GM06990 (cell line): ENCODE results near the gene PDIA6.

ENCODE experiments used
- DNase-seq: peaks from one replicate; pipeline ENCODE4 v3.0.0-alpha.2; 2011; ENCODE audit not compliant: insufficient read length; ENCODE audit errors: extremely low read depth
- H3K27me3 ChIP-seq: replicated peaks from 2 replicates; pipeline ENCODE4 v1.6.0; 2011; ENCODE audit warnings: low read length; ENCODE audit not compliant: control insufficient read depth, insufficient read depth
- H3K36me3 ChIP-seq: 2 replicates; pipeline ENCODE4 v1.5.1; 2011; ENCODE audit warnings: low read length; ENCODE audit not compliant: control insufficient read depth, insufficient read depth
- H3K4me3 ChIP-seq: replicated peaks from 2 replicates; pipeline ENCODE4 v1.5.1; 2011; ENCODE audit warnings: low read depth, mild to moderate bottlenecking, control low read depth, low read length
- CTCF ChIP-seq: IDR thresholded peaks from 2 replicates; pipeline ENCODE4 v1.5.1; 2011; ENCODE audit warnings: low read length, control low read depth, mild to moderate bottlenecking, inconsistent platforms; ENCODE audit not compliant: insufficient read depth, poor library complexity, severe bottlenecking

Gene PDIA6

GRCh38 chr2:10844097-10844496 lies 31.5 kb upstream of the PDIA6 start:
- H3K36me3 ChIP-seq = no peaks in the 10 kb centered on the region
- no peak for DNase-seq
- H3K27me3 ChIP-seq = peaks cover 2% of the 10 kb centered on the region; the same call in 1 of the 2 replicates
- TF ChIP-seq CTCF = no peak
- no peak overlapping the region for H3K4me3 ChIP-seq

GRCh38 chr2:10842506-10842905 lies 29.9 kb upstream of the PDIA6 start:
- no peak for DNase-seq
- Histone ChIP-seq H3K4me3 (no peak overlapping the region), H3K36me3 (no peaks in the 10 kb centered on the region), H3K27me3 (peaks cover 2% of the 10 kb centered on the region; the same call in 1 of the 2 replicates)
- no peak for TF ChIP-seq CTCF

GRCh38 chr2:10841547-10842219 lies 29.1 kb upstream of the PDIA6 start:
- H3K27me3 ChIP-seq = peaks cover 2% of the 10 kb centered on the region; the same call in 1 of the 2 replicates
- no peak for TF ChIP-seq CTCF
- H3K36me3 ChIP-seq = no peaks in the 10 kb centered on the region
- DNase-seq = no peak
- no peak overlapping the region for H3K4me3 ChIP-seq

- Histone ChIP-seq H3K36me3 (no peaks in the 10 kb centered on the region), H3K4me3 (no peak overlapping the region), H3K27me3 (peaks cover 2% of the 10 kb centered on the region; the same call in 1 of the 2 replicates)
- no peak for DNase-seq
- TF ChIP-seq CTCF = no peak
Observed at GRCh38 chr2:10839813-10840212, 27.2 kb upstream of the PDIA6 start.

GRCh38 chr2:10838734-10839133 lies 26.1 kb upstream of the PDIA6 start:
- no peak overlapping the region for H3K4me3 ChIP-seq
- no peak for DNase-seq
- peaks cover 2% of the 10 kb centered on the region; the same call in 1 of the 2 replicates for H3K27me3 ChIP-seq
- TF ChIP-seq CTCF = no peak
- H3K36me3 ChIP-seq = no peaks in the 10 kb centered on the region
